Measurements from ENCODE around the gene ADGRL3.

- TF ChIP-seq EZH2 (IDR thresholded peaks at IDR 0.05; ENCODE audit: insufficient read depth, low read length) (no peak), CTCF (IDR thresholded peaks at IDR 0.05; ENCODE audit: insufficient read depth, low read depth, low read length) (no peak)
Observed at GRCh38 chr4:61555789-61556188, 355.7 kb downstream of the ADGRL3 start.
